ENCODE results near the gene PRMT9. TPM values are rescaled to one million over a fixed set of nuclear protein-coding genes. Genes with fewer than 3 reads are reported as not detected.

The PRMT9 gene
- total RNA-seq, 4 donors from 2014 or later: 5.3 to 13.3 (median 7.1) TPM

DNA sequence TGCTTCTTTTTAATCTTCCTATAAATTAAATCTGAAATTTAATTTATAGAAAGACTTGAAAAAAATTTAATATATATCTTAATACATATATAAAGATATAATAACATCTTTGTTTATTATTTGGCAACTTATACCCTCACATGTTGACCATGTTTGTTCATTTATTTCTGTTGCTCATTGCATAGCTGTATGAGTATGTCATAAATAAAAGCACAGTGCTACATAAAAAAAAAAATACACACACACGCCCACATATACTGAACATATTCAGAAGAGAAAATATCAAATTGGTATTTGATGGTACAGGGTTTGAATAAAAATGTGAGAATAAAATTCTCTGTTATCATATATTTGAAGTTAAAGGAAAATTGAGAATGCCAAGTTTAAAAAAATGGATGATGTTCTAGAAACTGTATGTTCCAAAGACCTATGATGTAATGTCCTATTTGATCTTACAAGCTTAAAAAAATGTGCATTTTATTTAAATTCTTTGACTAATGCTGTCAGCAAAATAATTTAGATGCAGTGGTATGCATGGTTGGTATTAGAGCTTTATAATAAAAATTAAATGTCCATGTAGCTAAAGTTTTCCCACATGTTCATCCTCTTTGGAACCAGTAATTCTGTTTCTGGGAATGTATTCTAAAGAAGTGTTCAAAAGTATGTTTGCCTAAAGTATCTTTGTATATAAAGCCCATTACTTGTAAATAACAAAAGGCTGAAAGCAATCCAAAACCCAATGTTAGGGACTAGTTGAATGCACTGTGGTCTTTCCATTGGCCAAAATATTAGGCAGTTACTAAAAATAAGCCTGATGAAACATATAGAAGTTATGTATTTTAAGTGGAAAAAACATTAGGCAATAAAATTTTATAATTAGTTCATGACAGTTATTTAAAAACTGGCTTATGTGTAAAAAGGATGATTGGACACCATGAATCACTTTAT lies 53.9 kb downstream of the PRMT9 start:
- DNase-seq (ENCODE audit: low spot score in 2 of 2): no peak
- no peaks in the 10 kb centered on the region for H3K9me3 ChIP-seq
- no peaks in the 10 kb centered on the region for H3K27me3 ChIP-seq
- WGBS: 92% methylated on average over 1 of the region's 1 CpG
- no peak overlapping the region for H3K27ac ChIP-seq
- TF ChIP-seq EP300 (IDR thresholded peaks at IDR 0.05): no peak
- TF ChIP-seq, protein P1, sequence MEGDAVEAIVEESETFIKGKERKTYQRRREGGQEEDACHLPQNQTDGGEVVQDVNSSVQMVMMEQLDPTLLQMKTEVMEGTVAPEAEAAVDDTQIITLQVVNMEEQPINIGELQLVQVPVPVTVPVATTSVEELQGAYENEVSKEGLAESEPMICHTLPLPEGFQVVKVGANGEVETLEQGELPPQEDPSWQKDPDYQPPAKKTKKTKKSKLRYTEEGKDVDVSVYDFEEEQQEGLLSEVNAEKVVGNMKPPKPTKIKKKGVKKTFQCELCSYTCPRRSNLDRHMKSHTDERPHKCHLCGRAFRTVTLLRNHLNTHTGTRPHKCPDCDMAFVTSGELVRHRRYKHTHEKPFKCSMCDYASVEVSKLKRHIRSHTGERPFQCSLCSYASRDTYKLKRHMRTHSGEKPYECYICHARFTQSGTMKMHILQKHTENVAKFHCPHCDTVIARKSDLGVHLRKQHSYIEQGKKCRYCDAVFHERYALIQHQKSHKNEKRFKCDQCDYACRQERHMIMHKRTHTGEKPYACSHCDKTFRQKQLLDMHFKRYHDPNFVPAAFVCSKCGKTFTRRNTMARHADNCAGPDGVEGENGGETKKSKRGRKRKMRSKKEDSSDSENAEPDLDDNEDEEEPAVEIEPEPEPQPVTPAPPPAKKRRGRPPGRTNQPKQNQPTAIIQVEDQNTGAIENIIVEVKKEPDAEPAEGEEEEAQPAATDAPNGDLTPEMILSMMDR (IDR thresholded peaks at IDR 0.05): no peak
- no peak for TF ChIP-seq POLR2A (IDR thresholded peaks at IDR 0.05)
- no peak for TF ChIP-seq POLR2AphosphoS5 (IDR thresholded peaks at IDR 0.05)
- H3K4me3 ChIP-seq: no peak overlapping the region
- H3K36me3 ChIP-seq: peaks cover 90% of the 10 kb centered on the region
- H3K4me1 ChIP-seq: no peaks in the 10 kb centered on the region

DNA sequence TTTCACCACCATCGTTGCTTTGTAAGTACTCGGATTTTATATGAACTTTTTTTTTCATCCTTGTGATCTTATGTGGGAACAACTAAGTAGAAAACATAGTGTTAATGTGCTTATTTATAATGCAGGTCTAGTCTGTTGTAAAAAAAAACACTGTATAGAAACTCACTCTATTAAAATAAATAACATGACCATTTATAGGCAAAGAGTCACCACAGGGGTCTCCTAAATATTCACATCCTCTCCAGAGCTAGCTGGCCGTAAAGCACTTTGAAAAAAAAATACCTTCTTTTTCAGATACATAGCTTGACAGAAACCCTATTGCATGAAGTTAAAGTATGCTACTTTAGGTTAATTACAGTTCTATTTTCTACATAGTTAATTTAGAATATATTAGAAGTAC lies 55.5 kb downstream of the PRMT9 start:
- no peak for DNase-seq (ENCODE audit: low spot score in 2 of 2)
- no peak overlapping the region for H3K4me3 ChIP-seq
- H3K36me3 ChIP-seq: peaks cover 86% of the 10 kb centered on the region
- no peaks in the 10 kb centered on the region for H3K4me1 ChIP-seq
- no peaks in the 10 kb centered on the region for H3K9me3 ChIP-seq
- H3K27me3 ChIP-seq: no peaks in the 10 kb centered on the region
- TF ChIP-seq, protein P1 (IDR thresholded peaks at IDR 0.05): no peak
- TF ChIP-seq EP300 (IDR thresholded peaks at IDR 0.05): no peak
- no peak for TF ChIP-seq POLR2AphosphoS5 (IDR thresholded peaks at IDR 0.05)
- TF ChIP-seq POLR2A (IDR thresholded peaks at IDR 0.05): no peak
- H3K27ac ChIP-seq: no peak overlapping the region
- 68% methylated on average over 3 of the region's 3 CpGs for WGBS

DNA sequence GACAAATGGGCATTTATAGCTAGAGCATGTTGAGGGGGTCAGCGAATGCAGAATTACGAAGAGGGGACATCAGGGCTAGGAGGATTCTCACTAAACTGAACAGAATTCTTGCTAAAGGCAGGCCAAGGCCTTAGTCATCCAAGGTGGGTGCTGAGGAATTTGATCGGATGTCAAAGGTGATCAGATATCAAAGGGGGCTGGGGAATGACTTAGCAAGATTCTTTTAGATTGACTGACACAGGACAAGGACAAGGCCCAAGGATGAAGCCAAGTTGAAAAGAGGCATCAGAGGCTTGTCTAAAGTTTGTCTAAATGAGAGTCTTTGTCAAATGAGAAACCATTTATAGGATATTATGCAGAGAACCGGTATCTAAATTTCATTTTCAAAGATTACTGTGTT lies 57.1 kb downstream of the PRMT9 start:
- no peak overlapping the region for H3K4me3 ChIP-seq
- DNase-seq (ENCODE audit: low spot score in 2 of 2): no peak
- peaks cover 86% of the 10 kb centered on the region for H3K36me3 ChIP-seq
- no peak for TF ChIP-seq POLR2A (IDR thresholded peaks at IDR 0.05)
- TF ChIP-seq EP300 (IDR thresholded peaks at IDR 0.05): no peak
- TF ChIP-seq, protein P1 (IDR thresholded peaks at IDR 0.05): no peak
- TF ChIP-seq POLR2AphosphoS5 (IDR thresholded peaks at IDR 0.05): no peak
- no peaks in the 10 kb centered on the region for H3K9me3 ChIP-seq
- WGBS: 89% methylated on average over 4 of the region's 4 CpGs
- H3K27ac ChIP-seq: no peak overlapping the region
- no peaks in the 10 kb centered on the region for H3K27me3 ChIP-seq
- H3K4me1 ChIP-seq: no peaks in the 10 kb centered on the region

DNA sequence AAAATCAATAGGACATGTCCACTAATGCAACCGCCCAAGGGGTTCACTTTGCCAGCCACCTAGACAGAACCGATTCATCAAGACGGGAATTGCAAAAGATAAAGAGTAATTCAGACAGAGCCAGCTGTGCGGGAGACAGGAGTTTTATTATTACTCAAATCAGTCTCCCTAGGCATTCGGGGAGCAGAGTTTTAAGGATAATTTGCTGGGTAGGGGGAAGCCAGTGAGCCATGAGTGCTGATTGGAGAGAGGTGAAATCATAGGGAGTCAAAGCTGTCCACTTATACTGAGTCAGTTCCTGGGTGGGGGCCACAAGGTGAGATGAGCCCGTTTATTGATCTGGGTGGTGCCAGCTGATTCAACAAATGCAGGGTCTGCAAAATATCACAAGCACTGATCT lies 58.2 kb downstream of the PRMT9 start:
- H3K4me1 ChIP-seq: peaks cover 4% of the 10 kb centered on the region
- H3K36me3 ChIP-seq: peaks cover 76% of the 10 kb centered on the region
- no peak for DNase-seq (ENCODE audit: low spot score in 2 of 2)
- 87% methylated on average over 6 of the region's 6 CpGs for WGBS
- H3K27ac ChIP-seq: no peak overlapping the region
- no peak overlapping the region for H3K4me3 ChIP-seq
- no peaks in the 10 kb centered on the region for H3K27me3 ChIP-seq
- H3K9me3 ChIP-seq: no peaks in the 10 kb centered on the region
- TF ChIP-seq, protein P1 (IDR thresholded peaks at IDR 0.05): no peak
- TF ChIP-seq POLR2A (IDR thresholded peaks at IDR 0.05) (no peak), EP300 (IDR thresholded peaks at IDR 0.05) (no peak), POLR2AphosphoS5 (IDR thresholded peaks at IDR 0.05) (no peak)

DNA sequence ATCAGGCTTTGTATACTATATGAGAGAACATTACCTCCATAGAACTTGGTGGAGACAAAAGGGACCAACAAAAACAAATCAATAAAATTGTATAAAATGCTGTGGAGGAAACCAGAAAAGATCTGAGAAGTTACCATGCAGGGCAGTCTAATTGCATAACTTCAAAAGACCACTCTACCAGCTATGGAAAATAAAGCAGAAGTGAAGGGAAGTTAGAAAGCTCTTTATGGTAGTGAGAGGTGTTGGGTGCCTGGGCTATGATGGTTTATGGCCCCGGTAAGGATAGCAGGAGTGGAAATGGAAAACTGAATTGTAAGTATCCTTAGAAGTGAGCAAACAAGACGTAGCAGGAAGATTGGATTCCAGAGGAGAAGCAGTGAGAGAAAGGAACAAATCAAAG lies 63.6 kb downstream of the PRMT9 start:
- Histone ChIP-seq H3K27ac (no peak overlapping the region), H3K4me3 (no peak overlapping the region), H3K4me1 (peaks cover 37% of the 10 kb centered on the region), H3K27me3 (no peaks in the 10 kb centered on the region), H3K36me3 (peaks cover 25% of the 10 kb centered on the region), H3K9me3 (no peaks in the 10 kb centered on the region)
- 86% methylated on average over 2 of the region's 2 CpGs for WGBS
- DNase-seq (ENCODE audit: low spot score in 2 of 2): no peak
- no peak for TF ChIP-seq EP300 (IDR thresholded peaks at IDR 0.05)
- TF ChIP-seq, protein P1 (IDR thresholded peaks at IDR 0.05): no peak
- no peak for TF ChIP-seq POLR2AphosphoS5 (IDR thresholded peaks at IDR 0.05)
- no peak for TF ChIP-seq POLR2A (IDR thresholded peaks at IDR 0.05)

All from suprapubic skin (tissue), 4 donors.